GM19452 (cell line): ENCODE data around the gene TAS2R40.

ENCODE experiments used
- ATAC-seq: cut with Tn5 transposase; IDR thresholded peaks from one replicate; pipeline ENCODE4 v1.9.1; 2021; ENCODE audit not compliant: unreplicated experiment

Gene TAS2R40

DNA sequence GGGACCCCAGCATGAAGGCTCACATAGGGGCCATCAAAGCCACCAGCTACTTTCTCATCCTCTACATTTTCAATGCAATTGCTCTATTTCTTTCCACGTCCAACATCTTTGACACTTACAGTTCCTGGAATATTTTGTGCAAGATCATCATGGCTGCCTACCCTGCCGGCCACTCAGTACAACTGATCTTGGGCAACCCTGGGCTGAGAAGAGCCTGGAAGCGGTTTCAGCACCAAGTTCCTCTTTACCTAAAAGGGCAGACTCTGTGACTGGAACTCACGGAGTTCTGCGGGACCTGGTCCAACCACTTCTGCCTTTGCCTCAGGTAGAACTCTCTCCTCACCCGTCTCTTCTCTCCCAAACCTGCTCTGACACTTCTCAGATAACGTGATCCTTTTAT, 945 bp downstream of the TAS2R40 start:
- ATAC-seq, result no peak

DNA sequence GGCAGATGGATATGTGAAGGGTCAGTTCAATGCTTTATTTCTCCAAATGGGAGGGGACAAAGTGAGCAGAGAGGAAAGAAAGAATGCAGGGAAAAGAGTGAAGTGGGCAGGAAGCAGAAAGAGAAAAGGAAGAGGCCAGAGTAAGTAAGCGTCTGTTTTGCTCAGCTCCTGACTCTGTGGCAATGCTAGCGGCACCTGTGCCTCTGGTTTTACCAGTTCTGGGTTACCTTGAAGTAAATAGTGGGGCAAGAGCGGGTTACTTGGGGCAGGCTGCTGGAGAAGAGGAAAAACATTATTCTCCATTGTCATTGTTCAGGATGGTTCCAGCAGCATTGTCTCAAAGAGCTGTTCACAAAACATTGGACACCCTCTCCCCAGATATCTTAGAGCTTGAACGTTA, 1.9 kb downstream of the TAS2R40 start:
- ATAC-seq, result no peak

DNA sequence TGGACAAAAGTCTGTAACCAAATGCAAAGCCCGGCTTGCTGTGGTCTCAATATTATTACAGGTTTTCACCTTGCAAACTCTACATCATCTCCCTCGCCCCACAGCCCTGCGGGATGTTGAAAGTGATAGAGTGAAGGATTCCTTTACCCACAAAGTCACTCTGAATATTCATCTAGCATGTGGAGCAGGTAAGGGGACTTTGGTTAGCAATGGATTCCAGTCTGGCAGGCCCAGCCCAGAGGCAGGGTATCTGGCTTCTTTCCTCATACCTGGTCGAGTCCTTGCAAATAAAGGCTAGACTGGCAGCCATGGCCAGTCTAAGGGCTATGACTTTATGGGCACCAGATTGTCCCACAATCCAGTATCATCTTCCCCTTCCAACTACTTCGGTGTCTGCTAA, 3.2 kb downstream of the TAS2R40 start:
- ATAC-seq, result no peak

GRCh38 chr7:143227806-143228205, 6.0 kb downstream of the TAS2R40 start:
- no peak for ATAC-seq

DNA sequence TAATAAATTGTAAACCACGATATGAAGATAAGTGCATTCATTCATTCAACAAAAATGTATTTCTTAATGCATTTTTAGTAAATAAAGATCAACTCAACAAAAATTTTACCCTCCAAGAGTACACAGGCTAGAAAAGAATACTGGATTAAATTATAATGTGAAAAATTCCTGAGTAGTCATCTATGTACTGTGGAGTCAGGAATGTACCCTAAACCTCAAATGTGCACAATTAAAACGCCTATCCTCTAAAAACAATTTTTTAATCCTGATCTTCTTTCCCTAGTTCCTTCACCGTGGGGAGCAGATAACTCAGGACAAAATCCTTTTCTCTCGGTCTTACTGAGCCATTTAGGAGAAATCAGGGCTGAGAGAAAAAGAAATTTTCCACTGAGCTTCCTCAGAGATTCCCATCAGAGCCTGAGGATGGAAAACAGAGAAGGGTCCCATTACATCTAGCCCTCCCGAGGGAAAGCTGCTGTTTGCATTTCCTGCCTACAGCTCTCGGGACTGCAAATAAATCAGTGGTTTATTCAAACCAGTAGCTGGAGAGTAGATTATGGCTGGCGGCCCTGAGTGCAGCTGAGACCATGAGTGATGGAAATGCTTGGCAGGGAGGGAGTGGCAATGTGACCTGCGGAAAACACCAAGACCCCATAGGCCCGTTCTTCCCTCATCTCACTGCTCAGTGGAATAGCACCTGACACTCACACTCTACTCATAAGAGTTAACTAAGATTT, 7.4 kb downstream of the TAS2R40 start:
- no peak for ATAC-seq

- ATAC-seq, result no peak
Measured at GRCh38 chr7:143230602-143231457, 9.0 kb downstream of the TAS2R40 start.

DNA sequence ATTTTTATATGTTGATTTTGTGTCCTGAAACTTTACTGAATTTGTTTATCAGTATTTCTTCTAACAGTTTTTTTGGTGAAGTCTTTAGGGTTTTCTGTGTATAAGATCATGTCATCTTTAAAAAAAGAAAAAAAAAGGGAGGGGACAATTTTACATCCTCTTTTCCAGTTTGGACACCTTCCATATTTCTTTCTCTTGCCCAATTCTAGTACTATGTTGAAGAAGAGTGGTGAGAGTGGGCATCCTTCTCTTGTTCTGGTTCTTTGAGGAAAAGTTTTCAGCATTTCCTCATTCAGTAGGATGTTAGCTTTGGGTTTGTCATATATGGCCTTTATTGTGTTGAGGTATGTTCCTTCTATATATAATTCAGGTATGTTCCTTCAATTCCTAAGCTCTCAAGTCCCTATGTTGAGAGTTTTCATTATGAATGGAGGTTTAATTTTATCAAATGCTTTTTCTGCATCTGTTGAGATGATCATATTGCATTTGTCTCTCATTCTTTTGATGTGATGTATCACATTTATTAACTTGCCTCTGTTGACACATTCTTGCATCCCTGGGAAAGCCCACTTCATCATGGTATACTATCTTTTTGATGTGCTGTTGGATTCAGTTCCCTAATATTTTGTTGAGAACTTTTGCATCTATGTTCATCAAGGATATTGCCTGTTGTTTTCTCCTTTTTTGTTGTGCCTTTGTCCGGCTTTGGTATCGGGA, 12.1 kb downstream of the TAS2R40 start:
- ATAC-seq, result no peak

GRCh38 chr7:143234533-143234875, 12.7 kb downstream of the TAS2R40 start:
- no peak for ATAC-seq

- no peak for ATAC-seq
Measured at GRCh38 chr7:143235561-143235960, 13.7 kb downstream of the TAS2R40 start.

GRCh38 chr7:143236408-143236990, 14.7 kb downstream of the TAS2R40 start:
- ATAC-seq, result no peak

GRCh38 chr7:143237366-143237765, 15.5 kb downstream of the TAS2R40 start:
- no peak for ATAC-seq

DNA sequence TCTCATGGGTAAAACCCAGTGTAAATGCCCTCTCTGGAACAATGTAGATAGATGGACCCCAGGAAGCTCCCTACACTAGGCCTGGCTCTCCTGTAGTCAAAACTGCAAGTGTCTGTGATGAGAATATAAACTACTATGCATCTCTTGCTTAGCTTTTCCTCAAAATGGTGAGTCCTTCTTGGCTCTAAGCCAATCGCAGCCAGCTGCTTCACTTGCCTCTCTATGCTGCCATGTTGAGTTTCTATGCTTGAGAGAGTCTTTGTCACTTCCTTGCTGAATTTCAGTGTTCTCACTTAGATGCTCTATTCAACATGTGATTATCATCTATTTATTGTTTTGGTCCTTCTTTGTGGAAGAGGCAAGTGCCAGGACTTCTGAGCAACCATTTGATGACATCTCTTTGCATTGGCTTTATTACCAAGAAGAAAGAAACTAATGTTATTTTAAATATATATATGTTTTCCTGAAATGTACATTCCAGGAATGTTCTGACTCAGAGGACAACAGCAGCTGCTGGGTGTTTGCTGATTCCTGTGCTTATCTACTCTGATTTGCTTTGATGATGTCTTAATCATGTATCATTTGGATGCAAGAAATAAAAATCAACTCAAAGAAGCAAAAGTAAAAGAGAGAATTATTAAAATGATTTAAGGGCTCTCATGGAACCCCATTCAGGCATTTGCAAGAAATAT, 16.6 kb downstream of the TAS2R40 start:
- no peak for ATAC-seq

DNA sequence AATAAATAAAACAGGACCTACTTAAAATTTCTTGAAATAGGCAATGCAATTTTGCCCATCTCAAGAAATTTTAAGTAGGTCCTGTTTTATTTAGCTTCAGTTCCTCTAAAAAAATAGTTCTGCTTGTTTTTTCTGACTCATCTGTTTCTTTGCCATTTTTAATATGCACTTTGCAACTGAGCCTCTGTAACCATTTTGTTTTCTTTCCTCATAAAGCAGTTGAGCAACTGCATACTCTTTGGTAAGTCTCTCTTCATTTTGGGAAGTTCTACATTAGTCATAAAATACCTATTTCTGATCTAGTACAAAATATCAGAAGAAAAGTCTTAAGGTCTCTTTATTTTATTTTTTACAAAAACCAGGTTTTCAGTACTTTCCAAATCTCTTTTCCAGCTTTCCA, 18.0 kb downstream of the TAS2R40 start:
- no peak for ATAC-seq

- ATAC-seq, result peak; percentile 90
Measured at GRCh38 chr7:143240291-143241168, 18.7 kb downstream of the TAS2R40 start.

- no peak for ATAC-seq
Measured at GRCh38 chr7:143242306-143242705, 20.5 kb downstream of the TAS2R40 start.

- no peak for ATAC-seq
Measured at GRCh38 chr7:143243111-143243510, 21.3 kb downstream of the TAS2R40 start.

DNA sequence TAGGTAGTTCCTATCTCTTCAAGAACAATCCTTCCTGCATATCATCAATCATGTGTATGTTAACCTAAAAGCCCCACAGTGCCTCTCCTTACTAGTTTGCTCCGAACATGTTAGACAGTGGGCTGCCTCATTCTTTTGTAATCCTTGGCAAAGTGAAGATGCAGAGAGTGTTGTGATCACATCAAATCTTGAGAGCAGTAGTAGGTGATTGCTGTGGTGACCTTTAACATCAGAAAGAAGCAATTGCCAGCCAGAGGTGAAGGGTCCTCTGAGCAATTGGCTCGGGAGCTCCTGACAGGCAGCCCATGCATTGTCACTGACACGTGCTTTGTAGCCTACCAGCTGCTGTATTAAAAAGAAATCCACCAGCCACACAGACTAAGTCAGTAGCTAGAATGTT, 21.8 kb downstream of the TAS2R40 start:
- no peak for ATAC-seq

- ATAC-seq, result no peak
Measured at GRCh38 chr7:143244321-143244720, 22.5 kb downstream of the TAS2R40 start.

DNA sequence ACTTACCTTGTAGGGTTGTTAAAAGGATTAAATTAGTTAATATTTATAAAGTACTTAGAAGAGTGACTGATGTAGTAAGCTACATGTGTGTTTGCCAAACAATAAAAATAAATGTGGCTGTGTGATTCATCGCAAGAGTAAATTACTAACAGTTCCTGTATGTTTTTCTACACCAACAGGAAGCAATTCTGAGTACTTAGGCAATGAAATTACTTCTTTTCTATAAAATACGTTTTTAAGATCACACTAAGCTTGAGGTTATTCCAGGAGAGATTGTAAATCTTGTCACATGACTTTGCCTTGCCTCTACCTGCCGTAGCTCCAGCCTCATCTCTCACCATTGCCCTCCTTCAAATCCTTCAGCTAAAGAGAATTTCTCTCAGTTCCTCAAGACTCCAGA, 23.3 kb downstream of the TAS2R40 start:
- ATAC-seq, result no peak

DNA sequence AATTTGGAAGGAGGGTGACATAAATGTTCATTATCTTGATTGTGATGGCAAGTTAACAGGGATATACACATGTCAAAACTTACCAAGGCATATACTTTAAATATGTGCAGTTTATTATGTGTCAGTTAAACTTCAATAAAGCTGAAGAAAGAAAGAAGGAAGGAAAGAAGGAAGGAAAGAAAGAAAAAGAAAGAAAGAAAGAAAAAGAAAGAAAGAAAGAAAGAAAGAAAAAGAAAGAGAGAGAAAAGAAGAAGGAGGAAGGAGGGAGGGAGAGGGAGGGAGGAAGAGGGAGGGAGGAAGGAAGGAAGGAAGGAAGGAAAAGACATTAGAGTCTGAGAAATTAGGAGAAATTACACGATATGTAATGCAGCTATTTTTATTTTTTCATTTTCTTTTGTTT, 25.5 kb downstream of the TAS2R40 start:
- ATAC-seq, result no peak
